EH (cell line): ENCODE data around the gene PPP2R1B.

Source experiments
- DNase-seq: peaks from one replicate; pipeline ENCODE4 v3.0.0-alpha.2; 2015; ENCODE audit warnings: low read depth

PPP2R1B gene

DNA sequence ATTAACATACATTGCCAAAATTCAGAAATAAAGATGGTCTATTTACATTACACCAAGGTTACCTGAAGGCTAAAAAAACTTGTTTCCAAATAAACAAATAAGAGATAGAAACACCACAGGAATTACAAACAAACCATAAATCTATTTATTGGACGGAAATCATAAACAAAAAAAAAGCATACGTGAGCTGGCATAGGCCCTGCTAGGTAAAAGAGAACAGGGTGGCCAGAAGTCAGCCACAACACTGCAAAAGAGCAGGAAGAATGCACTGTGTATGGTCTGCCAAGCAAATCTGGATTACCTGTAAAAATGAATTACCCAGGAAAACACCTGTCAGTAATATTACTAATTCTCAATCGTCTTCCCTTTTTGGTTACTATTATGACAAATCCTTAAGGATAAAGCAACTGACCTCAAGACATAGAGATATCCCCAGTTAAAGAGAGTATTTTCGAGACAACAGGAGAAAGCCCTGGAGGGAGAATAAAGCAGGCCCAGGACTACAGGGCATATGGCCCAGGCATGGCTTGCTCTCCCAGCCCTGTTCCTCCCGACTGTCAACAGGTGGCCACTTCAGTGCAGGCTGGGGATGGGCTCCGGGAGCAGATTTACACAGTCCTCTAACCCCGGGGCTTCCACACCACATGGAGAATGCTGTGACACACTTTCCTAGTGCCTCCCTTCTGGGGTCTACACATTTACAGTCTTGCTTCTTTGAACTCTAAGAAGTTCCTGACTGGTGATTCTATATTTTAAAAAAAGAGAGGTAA lies 18.0 kb downstream of the PPP2R1B start:
- DNase-seq: no peak

DNA sequence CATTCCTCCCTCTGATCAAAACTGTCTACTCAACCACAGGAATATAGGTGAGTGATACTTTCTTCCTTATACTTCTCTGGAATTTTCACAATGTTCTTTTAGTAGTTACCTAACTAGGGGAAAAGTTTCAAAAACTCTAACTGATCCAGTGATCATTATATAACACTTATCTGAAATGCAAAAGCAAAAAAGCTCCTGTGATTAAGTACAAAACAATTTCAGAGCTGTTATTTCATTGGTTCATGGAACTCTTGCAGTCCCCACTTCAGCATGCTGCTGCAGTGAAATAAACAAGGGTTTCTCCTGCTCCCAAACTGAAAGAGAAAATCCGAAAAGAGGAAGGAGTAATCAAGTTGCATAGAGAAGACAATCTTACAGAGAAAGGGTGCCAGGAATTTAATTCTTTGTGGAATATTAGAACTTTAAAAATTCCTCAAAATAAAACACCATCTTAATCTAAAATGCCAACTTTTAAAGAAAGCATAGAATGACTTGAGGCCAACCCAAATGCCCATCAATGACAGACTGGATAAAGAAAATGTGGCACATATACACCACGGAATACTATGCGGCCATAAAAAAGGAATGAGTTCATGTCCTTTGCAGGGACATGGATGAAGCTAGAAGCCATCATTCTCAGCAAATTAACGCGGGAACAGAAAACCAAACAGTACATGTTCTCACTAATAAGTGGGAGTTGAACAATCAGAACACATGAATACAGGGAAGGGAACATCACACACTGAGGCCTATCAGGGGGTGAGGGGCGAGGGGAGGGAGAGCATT lies 20.3 kb downstream of the PPP2R1B start:
- peak; percentile 75 for DNase-seq

DNA sequence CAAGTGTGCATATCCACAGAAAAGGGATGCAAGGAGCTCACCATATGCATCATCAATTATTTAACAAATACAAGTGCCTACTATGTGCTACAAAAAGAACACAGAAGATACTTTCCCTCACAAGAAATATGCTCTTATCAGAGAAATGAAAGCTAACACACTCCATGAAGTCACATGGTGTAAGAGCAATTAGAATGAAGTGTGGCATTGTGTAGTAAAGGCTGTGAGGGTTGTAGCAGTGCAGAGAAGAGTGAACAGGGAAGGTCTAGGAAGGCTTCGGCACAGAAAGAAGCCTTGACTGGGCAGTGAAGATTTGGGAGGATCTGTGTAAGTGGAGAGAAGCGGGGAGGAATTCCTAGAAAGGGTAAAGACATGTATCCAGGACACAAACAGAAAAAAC lies 22.5 kb downstream of the PPP2R1B start:
- no peak for DNase-seq

GRCh38 chr11:111741751-111742150 lies 24.4 kb downstream of the PPP2R1B start:
- DNase-seq: no peak

DNA sequence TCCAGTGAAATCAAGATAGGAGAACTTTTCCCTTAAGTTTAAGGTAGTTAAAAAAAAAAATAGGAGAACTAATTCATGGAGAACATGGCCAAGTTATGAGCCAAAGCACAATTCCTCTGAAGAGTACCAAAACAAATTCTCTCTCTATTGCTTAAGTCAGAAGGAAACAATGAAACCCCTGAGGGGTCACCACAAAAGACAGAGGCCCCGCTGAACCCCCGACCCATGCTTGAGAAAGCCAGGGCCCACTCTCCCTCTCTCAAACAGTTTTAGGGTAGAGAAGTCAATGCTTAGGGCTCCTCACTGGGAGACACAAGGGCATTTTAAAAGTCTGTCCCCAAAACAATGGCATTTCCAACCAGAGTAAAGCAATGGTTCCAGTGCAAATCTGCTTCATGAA lies 26.9 kb downstream of the PPP2R1B start:
- DNase-seq: no peak

DNA sequence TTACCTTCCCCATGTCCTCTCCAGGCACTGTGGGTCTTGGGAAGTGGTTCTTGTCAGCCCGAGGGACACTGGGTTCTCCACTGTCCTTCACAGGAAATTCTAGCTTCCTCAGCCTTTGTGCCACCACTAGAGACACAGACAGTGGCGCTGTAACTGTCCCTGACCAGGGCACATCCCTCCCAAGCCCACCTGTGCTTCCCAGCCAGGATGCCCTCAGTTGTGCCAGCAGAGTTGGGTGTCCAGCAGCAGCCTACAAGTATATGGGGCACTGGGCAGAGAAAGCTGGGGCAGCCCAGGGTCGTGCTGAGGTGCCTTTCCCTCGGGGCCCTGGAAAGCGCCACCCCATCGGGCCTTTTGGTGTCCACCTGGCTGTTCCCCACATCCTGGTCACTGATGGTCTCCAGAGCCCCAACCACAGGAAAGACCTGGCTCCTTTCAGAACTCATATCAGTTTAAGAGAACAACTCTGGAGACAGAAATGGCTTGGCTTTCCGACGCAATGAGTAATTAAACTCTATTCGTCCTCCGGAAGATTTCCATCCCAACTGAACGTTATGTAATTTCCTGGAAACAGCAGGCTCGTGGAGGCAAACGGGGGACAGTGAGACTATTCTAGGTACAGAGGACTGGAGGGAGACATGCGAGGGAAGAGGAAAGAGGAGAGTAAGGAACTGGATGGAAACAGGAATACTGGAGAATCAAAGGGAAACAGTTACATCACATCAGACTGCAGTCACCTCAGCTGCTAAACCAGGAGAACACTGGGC lies 28.6 kb downstream of the PPP2R1B start:
- DNase-seq: peak; percentile 40

DNA sequence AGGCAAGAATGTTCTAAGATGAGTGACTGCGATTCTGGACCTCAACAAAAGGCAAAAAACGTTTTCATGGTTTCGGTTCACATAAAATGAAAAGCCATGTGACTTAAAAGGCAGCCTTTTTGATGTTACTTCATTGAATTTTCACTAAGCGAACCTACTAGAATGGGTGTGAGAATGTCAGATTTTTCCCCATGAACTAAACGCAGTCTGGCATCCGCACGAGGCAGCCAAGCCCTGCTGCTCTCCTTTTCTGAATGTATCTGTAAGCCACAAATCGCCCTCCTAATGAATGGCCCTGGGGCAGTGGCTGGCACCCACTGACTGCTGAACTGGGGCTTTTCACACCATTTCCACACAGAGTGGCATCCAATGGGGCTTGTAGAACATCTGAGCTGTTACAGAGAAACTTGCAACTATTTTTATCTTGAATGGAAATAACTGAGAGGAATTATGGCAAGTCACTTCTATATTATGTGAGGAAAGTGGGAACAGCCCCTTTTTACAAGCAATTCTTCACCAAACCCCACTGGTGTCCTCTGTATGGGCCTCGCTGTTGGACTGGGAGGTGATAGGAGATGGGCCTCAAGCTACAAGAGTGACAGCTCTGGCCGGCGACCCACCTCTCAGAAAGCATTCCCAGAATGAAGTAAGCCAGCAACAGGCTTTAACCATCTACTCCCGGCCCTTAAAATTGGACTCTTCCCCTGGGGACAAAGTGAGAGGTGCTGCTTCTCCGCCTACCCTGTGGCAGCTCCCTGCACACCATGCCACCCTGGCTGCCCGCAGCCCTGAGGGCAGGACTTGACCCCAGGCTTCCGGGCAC lies 29.4 kb downstream of the PPP2R1B start:
- DNase-seq: peak; percentile 36

- peak; percentile 89 for DNase-seq
Observed at GRCh38 chr11:111736181-111736590, 30.0 kb downstream of the PPP2R1B start.

- peak; percentile 99 for DNase-seq
Observed at GRCh38 chr11:111735262-111736116, 30.7 kb downstream of the PPP2R1B start.

DNA sequence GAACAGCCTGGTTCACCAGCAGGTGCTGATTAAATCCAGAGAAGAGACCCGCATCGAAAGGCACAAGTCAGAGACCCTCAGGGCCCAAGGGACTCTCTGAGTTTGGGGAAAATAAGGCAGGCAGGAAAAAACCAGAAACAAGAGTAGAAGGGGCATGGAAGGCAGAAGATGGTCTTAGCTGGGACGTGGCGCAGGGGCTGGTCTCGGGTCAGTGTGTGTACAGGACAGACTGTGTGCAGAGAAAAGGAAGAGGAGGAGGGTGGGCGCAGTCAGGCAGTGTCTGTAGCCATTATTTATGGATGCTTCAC lies 31.3 kb downstream of the PPP2R1B start:
- no peak for DNase-seq

GRCh38 chr11:111734101-111734953 lies 31.9 kb downstream of the PPP2R1B start:
- peak; percentile 9 for DNase-seq

- DNase-seq: peak; percentile 6
Observed at GRCh38 chr11:111733611-111734088, 32.5 kb downstream of the PPP2R1B start.

GRCh38 chr11:111733016-111733415 lies 33.2 kb downstream of the PPP2R1B start:
- peak; percentile 85 for DNase-seq

DNA sequence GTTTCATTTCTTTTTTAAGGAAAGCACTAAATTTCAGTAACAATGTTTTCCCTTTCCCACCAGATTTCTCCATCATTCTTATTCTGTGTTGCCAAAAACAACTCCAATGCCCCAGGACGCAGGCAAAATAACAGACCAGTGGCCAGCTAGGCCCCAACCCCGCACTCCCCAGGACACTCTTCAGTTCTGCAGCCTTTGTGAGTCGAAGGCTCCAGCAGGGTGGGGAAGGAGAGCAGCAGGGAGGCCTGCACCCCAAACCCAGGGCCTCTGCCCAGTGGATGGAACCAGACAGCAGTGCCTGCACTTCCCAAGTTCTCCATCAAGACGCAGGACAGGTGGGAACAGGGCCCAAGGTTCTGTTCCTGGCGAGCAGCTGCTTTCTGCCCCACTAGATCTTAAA lies 34.4 kb downstream of the PPP2R1B start:
- no peak for DNase-seq

DNA sequence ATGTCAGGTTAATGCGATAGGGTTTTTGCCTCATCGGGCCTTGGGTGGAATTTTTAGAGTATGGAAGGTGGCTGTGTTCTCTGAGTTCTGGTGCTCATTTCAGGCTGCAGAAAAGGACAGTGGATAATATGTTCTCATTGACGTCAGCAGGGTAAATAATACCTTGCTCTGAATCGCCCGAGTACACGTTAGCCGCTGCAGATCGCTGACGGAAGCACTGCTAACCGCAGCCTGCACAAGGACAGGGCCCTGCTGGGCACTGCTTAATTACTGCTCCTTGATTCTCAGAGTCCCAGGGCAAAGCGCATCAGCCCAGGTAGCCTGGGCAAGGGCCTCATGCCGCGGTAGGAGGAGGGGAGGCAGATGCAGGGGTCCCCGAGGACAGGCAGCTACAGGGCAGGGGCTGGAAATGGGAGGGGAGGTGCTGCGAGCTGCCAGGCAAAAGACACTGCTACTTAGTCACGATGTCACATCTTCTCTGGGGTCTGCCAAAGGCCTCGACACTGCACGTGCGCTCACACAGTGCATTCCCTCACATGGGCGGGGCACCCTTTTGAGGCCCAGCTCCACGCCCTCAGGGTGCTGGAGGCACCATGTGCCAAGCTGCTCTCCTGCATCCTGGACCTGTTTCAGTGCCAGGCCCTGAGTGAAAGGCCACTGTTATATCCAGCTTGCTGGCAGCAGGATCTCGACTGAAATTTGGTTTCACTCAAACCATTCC lies 35.2 kb downstream of the PPP2R1B start:
- peak; percentile 55 for DNase-seq

- peak; percentile 45 for DNase-seq
Observed at GRCh38 chr11:111729831-111730311, 36.3 kb downstream of the PPP2R1B start.

DNA sequence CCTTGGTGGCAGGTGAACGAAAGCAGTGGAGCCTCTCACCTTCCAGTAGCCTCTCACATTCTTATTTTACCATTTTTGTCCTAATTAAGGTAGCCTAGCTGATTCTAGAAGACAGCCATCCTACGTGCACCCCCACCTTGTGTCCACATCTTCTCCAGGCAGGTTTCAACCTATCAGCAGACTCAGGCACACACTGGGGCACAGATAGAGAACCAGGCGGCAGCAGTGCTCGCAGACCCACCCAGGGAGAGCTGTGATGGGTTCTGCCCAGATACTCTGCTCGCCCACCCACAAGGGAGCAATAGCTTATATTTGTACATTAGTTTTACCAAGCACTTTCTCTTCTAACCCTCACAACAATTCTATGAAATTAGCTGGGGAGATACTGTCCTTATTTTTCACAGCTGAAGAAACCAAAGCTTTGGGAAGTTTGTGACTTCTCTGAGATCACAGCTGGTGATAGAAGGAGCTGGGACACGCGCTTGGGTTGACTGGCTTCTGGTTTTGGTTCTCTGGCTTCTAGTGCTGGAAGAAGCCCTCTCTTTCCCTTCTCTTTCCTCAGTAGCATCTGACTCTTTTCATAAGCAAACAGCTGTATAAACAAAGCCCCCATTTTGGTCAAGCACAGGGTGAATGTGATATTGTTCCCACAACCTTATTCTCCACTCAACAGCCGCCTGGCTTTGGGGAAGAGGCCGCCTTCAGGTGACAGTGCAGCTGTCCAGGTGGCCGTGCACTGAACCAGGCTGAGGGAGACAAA lies 36.9 kb downstream of the PPP2R1B start:
- DNase-seq: no peak

DNA sequence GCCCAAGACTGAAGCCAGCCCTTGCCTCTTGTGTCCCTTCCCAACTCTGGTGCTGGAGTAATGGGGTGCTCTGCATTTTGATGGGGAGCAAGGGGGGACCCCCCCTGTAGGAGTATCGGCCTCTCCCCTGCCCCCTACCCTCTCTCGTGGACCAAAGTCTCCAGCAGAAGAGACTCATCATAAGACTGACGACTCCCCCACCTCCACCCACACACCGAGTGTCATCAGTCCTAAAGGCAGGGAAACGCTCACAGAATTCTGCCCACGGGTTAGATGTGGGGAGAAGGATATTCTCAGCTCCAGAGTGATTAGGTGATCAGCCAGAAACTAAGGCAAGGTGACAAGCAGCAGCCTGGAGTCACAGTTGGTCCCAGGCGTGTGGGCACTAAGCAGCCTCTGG lies 38.8 kb downstream of the PPP2R1B start:
- no peak for DNase-seq
